Panc1 (cell line): ENCODE measurements around the gene SMG6. TPM values are rescaled to one million over a fixed set of nuclear protein-coding genes. Genes with fewer than 3 reads are reported as not detected.

Experiments
- ATAC-seq: fragments of 200-7000 bp; cut with Tn5 transposase; 2 replicates; pipeline ENCODE4 v1.9.1; 2020; ENCODE audit warnings: mild to moderate bottlenecking, moderate library complexity
- BruUV-seq: library from RNA; stranded (reverse); fragments of 400-500 nt; replicated peaks from 2 replicates; lab custom pipeline; 2021; lab: Mats Ljungman, UMichigan
- CTCF ChIA-PET: fragments of 300-600 bp; sonication (Branson Sonifier 250); formaldehyde crosslinking; loops from one replicate; lab custom pipeline; 2022; ENCODE audit warnings: antibody characterized with exemption; lab: Charles Lee
- POLR2A ChIA-PET: fragments of 300-600 bp; sonication (Branson Sonifier 250); formaldehyde crosslinking; loops from one replicate; lab custom pipeline; 2022; ENCODE audit warnings: antibody characterized with exemption; lab: Charles Lee
- DNase-seq: peaks from one replicate; pipeline ENCODE4 v3.0.0-alpha.2; 2010; ENCODE audit warnings: low read depth, low spot score
- H3K27ac ChIP-seq: 2 replicates; pipeline ENCODE4 v1.5.1; 2011; ENCODE audit warnings: mild to moderate bottlenecking, low read length, inconsistent platforms
- H3K27me3 ChIP-seq: fragments of 200-500 bp; sonication (Bioruptor generic); 2 replicates; pipeline ENCODE4 v1.6.0; 2014; ENCODE audit warnings: low read length, inconsistent platforms; ENCODE audit not compliant: control insufficient read depth, insufficient read depth
- H3K36me3 ChIP-seq: fragments of 200-500 bp; sonication (Bioruptor generic); 2 replicates; pipeline ENCODE4 v1.5.1; 2014; ENCODE audit warnings: inconsistent platforms, mild to moderate bottlenecking, low read length, moderate library complexity; ENCODE audit not compliant: control insufficient read depth, insufficient read depth
- H3K4me1 ChIP-seq: 2 replicates; pipeline ENCODE4 v1.5.1; 2011; ENCODE audit warnings: inconsistent platforms, mild to moderate bottlenecking, low read length, moderate library complexity; ENCODE audit not compliant: control insufficient read depth, insufficient read depth
- H3K4me3 ChIP-seq, 2 experiments: 2 replicates each; pipeline ENCODE4 v1.5.1; 2011 to 2012; ENCODE audit warnings: low read depth in 2 of 2, low read length in 2 of 2, mild to moderate bottlenecking in 2 of 2, inconsistent platforms in 1 of 2, moderate library complexity in 1 of 2
- H3K9me3 ChIP-seq: fragments of 200-500 bp; sonication (Bioruptor generic); 2 replicates; pipeline ENCODE4 v1.5.1; 2014; ENCODE audit warnings: low read depth, mild to moderate bottlenecking, inconsistent platforms, low read length, moderate library complexity; ENCODE audit not compliant: control insufficient read depth, insufficient read depth
- CTCF ChIP-seq: fragments of 450-650 bp; IDR thresholded peaks from 2 replicates; pipeline ENCODE4 v1.5.1; 2017; ENCODE audit warnings: mild to moderate bottlenecking
- POLR2AphosphoS5 ChIP-seq: IDR thresholded peaks from 2 replicates; pipeline ENCODE4 v1.6.1; 2012; ENCODE audit warnings: mild to moderate bottlenecking, low read depth, low read length, moderate library complexity
- REST ChIP-seq, 2 experiments: IDR thresholded peaks; 2 replicates each; pipeline ENCODE4 v1.6.1; 2011 to 2012; ENCODE audit warnings: low read depth in 2 of 2, control low read depth in 1 of 2, low read length in 1 of 2, mild to moderate bottlenecking in 1 of 2, moderate library complexity in 1 of 2; ENCODE audit not compliant: insufficient read depth in 1 of 2
- SIN3A ChIP-seq: IDR thresholded peaks from 2 replicates; pipeline ENCODE4 v1.6.1; 2012; ENCODE audit warnings: low read depth, mild to moderate bottlenecking, low read length, moderate library complexity, borderline replicate concordance; ENCODE audit not compliant: insufficient read depth
- TCF7L2 ChIP-seq: IDR thresholded peaks from 2 replicates; pipeline ENCODE4 v1.6.1; 2011; ENCODE audit warnings: mild to moderate bottlenecking, low read depth, low read length, inconsistent platforms
- in situ Hi-C: cut with HindIII; loops from 2 replicates; pipeline ENCODE4 v1.10.0; 2016; ENCODE audit warnings: low sequenced_read_pairs, low pct_unique_long_range_greater_than_20kb
- intact Hi-C: fragments of 100-400 bp; cut with micrococcal nuclease; formaldehyde crosslinking; loops from one replicate; pipeline ENCODE4 v1.10.0; 2022; ENCODE audit not compliant: unreplicated experiment
- total RNA-seq: library from RNA; stranded (reverse); gene quantifications from one replicate; pipeline ENCODE4 v1.2.1, GENCODE V29; 2021; ENCODE audit not compliant: unreplicated experiment

The SMG6 gene
- total RNA-seq, 1 experiment from 2014 or later, result 17.8 TPM

DNA sequence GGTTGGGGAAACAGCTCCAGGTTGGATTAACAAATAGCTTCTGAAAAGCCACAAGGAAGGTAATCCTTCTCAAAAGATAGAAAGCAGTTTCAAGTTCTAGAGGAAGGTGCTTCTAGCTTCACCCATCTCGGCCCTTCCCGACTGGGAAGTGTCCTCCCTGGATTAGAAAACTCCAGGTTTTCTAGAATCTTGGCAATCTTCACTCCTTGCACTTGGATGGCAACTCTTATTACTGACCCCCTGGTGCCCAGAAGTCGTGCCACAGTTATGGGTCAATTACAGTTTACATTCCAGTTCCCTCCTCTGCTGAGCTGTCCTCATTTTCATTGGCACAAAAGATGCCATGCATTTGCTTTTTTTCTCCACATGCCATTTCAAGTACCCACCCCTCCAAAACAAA is 65.6 kb downstream of the SMG6 start:
- TF ChIP-seq SIN3A (no peak), TCF7L2 (no peak), REST (IDR thresholded peaks at IDR 0.05; ENCODE audit: insufficient read depth in 1 of 2, low read depth in 2 of 2, low read length in 1 of 2) (no peak), CTCF (no peak), POLR2AphosphoS5 (no peak)
- Histone ChIP-seq H3K36me3 (peaks cover 2% of the 10 kb centered on the region; the same call in 1 of the 2 replicates), H3K4me3 (no peak overlapping the region), H3K27me3 (no peaks in the 10 kb centered on the region), H3K9me3 (no peaks in the 10 kb centered on the region), H3K27ac (no peak overlapping the region), H3K4me1 (peaks cover 11% of the 10 kb centered on the region)
- BruUV-seq, result no TSS peak
- in situ Hi-C loops, result no loop called here
- CTCF ChIA-PET, result no interaction called here
- POLR2A ChIA-PET, result no interaction called here
- DNase-seq (no peak), ATAC-seq (no peak)
- intact Hi-C loops, result no loop called here

- in situ Hi-C loops (no loop called here), intact Hi-C loops (no loop called here)
- ATAC-seq, result no peak
- no peak overlapping the region for H3K4me3 ChIP-seq
- CTCF ChIA-PET, result no interaction called here
- no peak for DNase-seq
- peaks cover 11% of the 10 kb centered on the region for H3K4me1 ChIP-seq
- peaks cover 2% of the 10 kb centered on the region; the same call in 1 of the 2 replicates for H3K36me3 ChIP-seq
- TF ChIP-seq SIN3A, result no peak
- no peak for TF ChIP-seq CTCF
- no peak for TF ChIP-seq REST (IDR thresholded peaks at IDR 0.05; ENCODE audit: insufficient read depth in 1 of 2, low read depth in 2 of 2, low read length in 1 of 2)
- no peak for TF ChIP-seq POLR2AphosphoS5
- TF ChIP-seq TCF7L2, result no peak
- no peaks in the 10 kb centered on the region for H3K27me3 ChIP-seq
- no peak overlapping the region for H3K27ac ChIP-seq
- POLR2A ChIA-PET, result interaction anchor here (0.5 kb wide), 1 partner anchor 83 kb away, joined by 3 read pairs; no protein-coding TSS in a partner anchor
- H3K9me3 ChIP-seq, result no peaks in the 10 kb centered on the region
- no TSS peak for BruUV-seq
Measured at GRCh38 chr17:2237521-2237921, 66.1 kb downstream of the SMG6 start.
